ENCODE data around the gene SLC39A9. TPM values are rescaled to one million over a fixed set of nuclear protein-coding genes. Genes with fewer than 3 reads are reported as not detected.
A peak's percentile ranks its signal among the peaks of the same experiment; 100 is the strongest.

Gene SLC39A9
- total and polyA plus RNA-seq, 7 experiments from 2014 or later: 12.3 to 50.3 (median 34.4) TPM

- no peaks in the 10 kb centered on the region for H3K4me1 Mint-ChIP-seq
- no peaks in the 10 kb centered on the region for H3K4me1 ChIP-seq (ENCODE audit: control insufficient read depth in 2 of 2, insufficient read depth in 2 of 2, low read length in 2 of 2)
- DNase-seq (no peak), ATAC-seq (no peak)
- H3K4me3 Mint-ChIP-seq: no peak overlapping the region
- POLR2A ChIA-PET: no interaction called here
- H3K9me3 Mint-ChIP-seq: no peaks in the 10 kb centered on the region
- H3K27me3 Mint-ChIP-seq: no peaks in the 10 kb centered on the region
- intact Hi-C loops (cut with micrococcal nuclease): no loop called here
- H3K36me3 ChIP-seq (ENCODE audit: control insufficient read depth in 2 of 3, insufficient read depth in 3 of 3, low read length in 3 of 3): peaks cover 0 to 61% (median 3%) of the 10 kb centered on the region in 3 experiments
- H3K36me3 Mint-ChIP-seq: peaks cover 4 to 32% (median 10%) of the 10 kb centered on the region in 5 donors
- H3K27ac Mint-ChIP-seq: no peak overlapping the region
- no peak overlapping the region for H3K27ac ChIP-seq (ENCODE audit: low read depth, low read length)
- CTCF ChIA-PET: interaction anchor here (0.6 to 2.6 kb wide), 5 partner anchors 15 to 220 kb away, joined by 3 to 20 read pairs (median 4); no protein-coding TSS in a partner anchor
- no peaks in the 10 kb centered on the region for H3K9me3 ChIP-seq (ENCODE audit: control insufficient read depth in 2 of 3, low read length in 3 of 3)
- no peaks in the 10 kb centered on the region for H3K27me3 ChIP-seq (ENCODE audit: control insufficient read depth in 2 of 2, insufficient read depth in 2 of 2, low read length in 2 of 2)
- no peak overlapping the region for H3K4me3 ChIP-seq (ENCODE audit: low read length)
These were observed 60.6 kb downstream of the SLC39A9 start for GRCh38 chr14:69459122-69459521.

GRCh38 chr14:69460093-69460701 is 61.7 kb downstream of the SLC39A9 start:
- ATAC-seq: peak; percentile 94
- peaks cover 4 to 32% (median 10%) of the 10 kb centered on the region in 5 donors for H3K36me3 Mint-ChIP-seq
- peak overlapping the region in 1 of 9 donors; percentile 11 for H3K27ac Mint-ChIP-seq

GRCh38 chr14:69464379-69464778 is 65.9 kb downstream of the SLC39A9 start:
- H3K27me3 Mint-ChIP-seq: no peaks in the 10 kb centered on the region

More at GRCh38 chr14:69460093-69460701, 61.7 kb downstream of the SLC39A9 start:
- Histone ChIP-seq H3K36me3 (ENCODE audit: control insufficient read depth in 2 of 3, insufficient read depth in 3 of 3, low read length in 3 of 3) (peaks cover 0 to 54% (median 0%) of the 10 kb centered on the region in 3 experiments), H3K27me3 (ENCODE audit: control insufficient read depth in 2 of 2, insufficient read depth in 2 of 2, low read length in 2 of 2) (no peaks in the 10 kb centered on the region), H3K27ac (ENCODE audit: low read depth, low read length) (no peak overlapping the region), H3K4me1 (ENCODE audit: control insufficient read depth in 2 of 2, insufficient read depth in 2 of 2, low read length in 2 of 2) (no peaks in the 10 kb centered on the region), H3K9me3 (ENCODE audit: control insufficient read depth in 2 of 3, low read length in 3 of 3) (no peaks in the 10 kb centered on the region), H3K4me3 (ENCODE audit: low read length) (no peak overlapping the region)
- no peak overlapping the region for H3K4me3 Mint-ChIP-seq
- DNase-seq: peak in 8 of 9 donors; percentile 29 to 51 (median 38)
- no peaks in the 10 kb centered on the region for H3K9me3 Mint-ChIP-seq
- ChIA-PET POLR2A (no interaction called here), CTCF (interaction anchor here (0.5 to 2.6 kb wide), 7 partner anchors 10 to 331 kb away, joined by 3 to 20 read pairs (median 4); no protein-coding TSS in a partner anchor)
- intact Hi-C loops (cut with micrococcal nuclease): loop anchor here (1.0 to 5.0 kb wide), 4 partner anchors 199 to 333 kb away; no protein-coding TSS in a partner anchor
- no peaks in the 10 kb centered on the region for H3K27me3 Mint-ChIP-seq
- H3K4me1 Mint-ChIP-seq: no peaks in the 10 kb centered on the region

GRCh38 chr14:69464829-69465228 is 66.3 kb downstream of the SLC39A9 start:
- Histone ChIP-seq H3K9me3 (ENCODE audit: control insufficient read depth in 2 of 3, low read length in 3 of 3) (no peaks in the 10 kb centered on the region), H3K27ac (ENCODE audit: low read depth, low read length) (no peak overlapping the region), H3K27me3 (ENCODE audit: control insufficient read depth in 2 of 2, insufficient read depth in 2 of 2, low read length in 2 of 2) (no peaks in the 10 kb centered on the region), H3K4me1 (ENCODE audit: control insufficient read depth in 2 of 2, insufficient read depth in 2 of 2, low read length in 2 of 2) (no peaks in the 10 kb centered on the region), H3K4me3 (ENCODE audit: low read length) (no peak overlapping the region), H3K36me3 (ENCODE audit: control insufficient read depth in 2 of 3, insufficient read depth in 3 of 3, low read length in 3 of 3) (peaks cover 0 to 22% (median 0%) of the 10 kb centered on the region in 3 experiments)
- intact Hi-C loops (cut with micrococcal nuclease): loop anchor here in 1 of 2 donors (5.0 kb wide), 1 partner anchor 338 kb away; no protein-coding TSS in a partner anchor
- ChIA-PET CTCF (no interaction called here), POLR2A (no interaction called here)
- Mint-ChIP-seq H3K36me3 (peaks cover 0 to 15% (median 0%) of the 10 kb centered on the region in 5 donors), H3K4me3 (no peak overlapping the region), H3K4me1 (no peaks in the 10 kb centered on the region), H3K9me3 (peaks cover 0 to 2% (median 0%) of the 10 kb centered on the region in 11 donors), H3K27me3 (no peaks in the 10 kb centered on the region), H3K27ac (no peak overlapping the region)
- ATAC-seq (no peak), DNase-seq (no peak)

More at GRCh38 chr14:69464379-69464778, 65.9 kb downstream of the SLC39A9 start:
- no peak for ATAC-seq
- Mint-ChIP-seq H3K36me3 (peaks cover 0 to 15% (median 0%) of the 10 kb centered on the region in 5 donors), H3K27ac (no peak overlapping the region), H3K4me1 (no peaks in the 10 kb centered on the region), H3K9me3 (peaks cover 0 to 2% (median 0%) of the 10 kb centered on the region in 11 donors), H3K4me3 (no peak overlapping the region)
- H3K4me1 ChIP-seq (ENCODE audit: control insufficient read depth in 2 of 2, insufficient read depth in 2 of 2, low read length in 2 of 2): no peaks in the 10 kb centered on the region
- POLR2A ChIA-PET: no interaction called here
- CTCF ChIA-PET: no interaction called here
- no peak overlapping the region for H3K4me3 ChIP-seq (ENCODE audit: low read length)
- H3K27ac ChIP-seq (ENCODE audit: low read depth, low read length): no peak overlapping the region
- no peaks in the 10 kb centered on the region for H3K27me3 ChIP-seq (ENCODE audit: control insufficient read depth in 2 of 2, insufficient read depth in 2 of 2, low read length in 2 of 2)
- DNase-seq: no peak
- no peaks in the 10 kb centered on the region for H3K9me3 ChIP-seq (ENCODE audit: control insufficient read depth in 2 of 3, low read length in 3 of 3)
- H3K36me3 ChIP-seq (ENCODE audit: control insufficient read depth in 2 of 3, insufficient read depth in 3 of 3, low read length in 3 of 3): peaks cover 0 to 22% (median 0%) of the 10 kb centered on the region in 3 experiments
- intact Hi-C loops (cut with micrococcal nuclease): loop anchor here in 1 of 2 donors (5.0 kb wide), 1 partner anchor 337 kb away; no protein-coding TSS in a partner anchor

- Mint-ChIP-seq H3K4me3 (no peak overlapping the region), H3K9me3 (peaks cover 0 to 2% (median 0%) of the 10 kb centered on the region in 11 donors), H3K27ac (no peak overlapping the region), H3K4me1 (no peaks in the 10 kb centered on the region), H3K36me3 (peaks cover 0 to 9% (median 7%) of the 10 kb centered on the region in 5 donors), H3K27me3 (no peaks in the 10 kb centered on the region)
- CTCF ChIA-PET: no interaction called here
- POLR2A ChIA-PET: no interaction called here
- intact Hi-C loops (cut with micrococcal nuclease): no loop called here
- no peaks in the 10 kb centered on the region for H3K27me3 ChIP-seq (ENCODE audit: control insufficient read depth in 2 of 2, insufficient read depth in 2 of 2, low read length in 2 of 2)
- H3K9me3 ChIP-seq (ENCODE audit: control insufficient read depth in 2 of 3, low read length in 3 of 3): no peaks in the 10 kb centered on the region
- no peaks in the 10 kb centered on the region for H3K4me1 ChIP-seq (ENCODE audit: control insufficient read depth in 2 of 2, insufficient read depth in 2 of 2, low read length in 2 of 2)
- H3K27ac ChIP-seq (ENCODE audit: low read depth, low read length): no peak overlapping the region
- DNase-seq (no peak), ATAC-seq (no peak)
- no peak overlapping the region for H3K4me3 ChIP-seq (ENCODE audit: low read length)
- no peaks in the 10 kb centered on the region for H3K36me3 ChIP-seq (ENCODE audit: control insufficient read depth in 2 of 3, insufficient read depth in 3 of 3, low read length in 3 of 3)
These were observed 70.5 kb downstream of the SLC39A9 start for GRCh38 chr14:69468949-69469348.

GRCh38 chr14:69471436-69471835 is 72.9 kb downstream of the SLC39A9 start:
- Mint-ChIP-seq H3K36me3 (peaks cover 0 to 10% (median 7%) of the 10 kb centered on the region in 5 donors), H3K4me3 (no peak overlapping the region), H3K4me1 (no peaks in the 10 kb centered on the region), H3K27me3 (no peaks in the 10 kb centered on the region), H3K9me3 (peaks cover 0 to under 1% (median 0%) of the 10 kb centered on the region in 11 donors), H3K27ac (no peak overlapping the region)
- H3K4me1 ChIP-seq (ENCODE audit: control insufficient read depth in 2 of 2, insufficient read depth in 2 of 2, low read length in 2 of 2): no peaks in the 10 kb centered on the region
- ChIA-PET POLR2A (no interaction called here), CTCF (interaction anchor here (0.6 kb wide), 1 partner anchor 1117 kb away, joined by 3 read pairs; no protein-coding TSS in a partner anchor)
- no peaks in the 10 kb centered on the region for H3K9me3 ChIP-seq (ENCODE audit: control insufficient read depth in 2 of 3, low read length in 3 of 3)
- no peak for DNase-seq
- intact Hi-C loops (cut with micrococcal nuclease): no loop called here
- H3K27ac ChIP-seq (ENCODE audit: low read depth, low read length): no peak overlapping the region
- no peaks in the 10 kb centered on the region for H3K27me3 ChIP-seq (ENCODE audit: control insufficient read depth in 2 of 2, insufficient read depth in 2 of 2, low read length in 2 of 2)
- no peak overlapping the region for H3K4me3 ChIP-seq (ENCODE audit: low read length)
- H3K36me3 ChIP-seq (ENCODE audit: control insufficient read depth in 2 of 3, insufficient read depth in 3 of 3, low read length in 3 of 3): no peaks in the 10 kb centered on the region
- ATAC-seq: no peak

Data from naive thymus-derived CD4-positive, alpha-beta T cell (primary cell).